Psoas muscle (tissue), 8 donors: Measurements from ENCODE around the gene MPPED1. TPM values are rescaled to one million over a fixed set of nuclear protein-coding genes. Genes with fewer than 3 reads are reported as not detected.

Source experiments
- ATAC-seq, 4 donors: fragments of 200-7000 bp; cut with Tn5 transposase; one replicate each; pipeline ENCODE4 v1.9.1; 2020; ENCODE audit warnings: moderate library complexity in 3 of 4, mild to moderate bottlenecking in 2 of 4
- DNase-seq, 2 donors: peaks; one replicate each; pipeline ENCODE4 v3.0.0-alpha.2; 2020
- H3K27ac ChIP-seq: fragments of 200-600 bp; one replicate; pipeline ENCODE4 v1.8.0; 2022
- H3K27me3 ChIP-seq, 3 donors: fragments of 200-600 bp in 1 of 3; one replicate each; pipeline versions ENCODE4 v1.6.1 to v1.8.0; 2013 to 2022; ENCODE audit warnings: low read length in 2 of 3, mild to moderate bottlenecking in 2 of 3, moderate library complexity in 1 of 3; ENCODE audit not compliant: insufficient read depth in 3 of 3
- H3K36me3 ChIP-seq, 2 donors: fragments of 200-600 bp in 1 of 2; one replicate each; pipeline versions ENCODE4 v1.6.1 to v1.8.0; 2013 to 2022; ENCODE audit warnings: low read depth in 1 of 2, mild to moderate bottlenecking in 1 of 2, moderate library complexity in 1 of 2; ENCODE audit not compliant: insufficient read depth in 1 of 2
- H3K4me1 ChIP-seq: fragments of 200-600 bp; one replicate; pipeline ENCODE4 v1.8.0; 2022
- H3K4me3 ChIP-seq: fragments of 200-600 bp; one replicate; pipeline ENCODE4 v1.8.0; 2022; ENCODE audit warnings: mild to moderate bottlenecking
- H3K9me3 ChIP-seq: fragments of 200-600 bp; one replicate; pipeline ENCODE4 v1.8.0; 2022
- CTCF ChIP-seq: fragments of 200-600 bp; IDR thresholded peaks from one replicate; pipeline ENCODE4 v1.8.0; 2022; ENCODE audit warnings: antibody characterized with exemption
- WGBS, 3 donors: extraction: QIAGEN DNeasy Blood & Tissue Kit; methylation state at CpG; one replicate each; pipeline versions ENCODE4 v1.1.6 to v1.1.7; 2013; 5-methylcytosine and 5-hydroxymethylcytosine counted together
- intact Hi-C, 2 donors: fragments of 100-400 bp; cut with DNase I; formaldehyde crosslinking; loops; one replicate each; pipeline versions ENCODE4 v1.11.0 to v1.14.2; 2022
- polyA plus RNA-seq, 3 donors: library from polyadenylated mRNA; stranded (reverse); fragments of 200-250 nt; gene quantifications; one replicate each; pipeline ENCODE4 v1.2.3, GENCODE V29; 2013
- total RNA-seq, 4 donors: library from RNA; stranded (reverse); fragmentation: NEBNext Ultra II Directional in 2 of 4; extraction: Animal tissue kit (Norgen Biotek cat#: 25700) in 2 of 4; gene quantifications; one replicate each; pipeline versions ENCODE4 v1.2.1 to v1.2.4, GENCODE V29; 2021 to 2023
- donor health status: healthy with polysubstance abuse.
- donor health status: DM: no; HTN: no; CAD: no; lungs with moderate emphysema.
- donor health status: Bipolar disorder and iron deficiency.
- donor health status: healthy.
- donor health status: DM: yes; HTN: yes; CAD: no.
- donor health status: DM: no; HTN: no; CAD: no.
- donor health status: DM: no; HTN: no; CAD: no.
- donor health status: DM: yes; HTN: yes; CAD: no.

The MPPED1 gene
- total and polyA plus RNA-seq, 7 donors: 0.04 to 0.10 TPM; not detected in 5

- Histone ChIP-seq H3K4me3 (no peak overlapping the region), H3K4me1 (no peaks in the 10 kb centered on the region), H3K27me3 (peaks cover 0 to 12% (median 0%) of the 10 kb centered on the region in 3 donors), H3K9me3 (no peaks in the 10 kb centered on the region), H3K36me3 (no peaks in the 10 kb centered on the region), H3K27ac (no peak overlapping the region)
- intact Hi-C loops: no loop called here
- DNase-seq (no peak), ATAC-seq (no peak)
- TF ChIP-seq CTCF: no peak
- 57 to 66% (median 58%) methylated on average over 16 of the region's 16 CpGs for WGBS, 3 donors
These were observed 37.5 kb downstream of the MPPED1 start for GRCh38 chr22:43449205-43449830.

GRCh38 chr22:43449831-43450225, 38.0 kb downstream of the MPPED1 start:
- no peak overlapping the region for H3K4me3 ChIP-seq
- H3K27me3 ChIP-seq: peaks cover 0 to 17% (median 0%) of the 10 kb centered on the region in 3 donors
- ATAC-seq (no peak), DNase-seq (no peak)
- 76 to 87% (median 85%) methylated on average over 11 of the region's 11 CpGs for WGBS, 3 donors
- H3K9me3 ChIP-seq: no peaks in the 10 kb centered on the region
- H3K4me1 ChIP-seq: no peaks in the 10 kb centered on the region
- no peaks in the 10 kb centered on the region for H3K36me3 ChIP-seq
- no peak for TF ChIP-seq CTCF
- H3K27ac ChIP-seq: no peak overlapping the region
- intact Hi-C loops: no loop called here

- 57 to 60% (median 60%) methylated on average over 18 of the region's 18 CpGs for WGBS, 3 donors
- no peak for DNase-seq
- H3K36me3 ChIP-seq: no peaks in the 10 kb centered on the region
- no peak for TF ChIP-seq CTCF
- H3K4me3 ChIP-seq: no peak overlapping the region
- no peaks in the 10 kb centered on the region for H3K9me3 ChIP-seq
- H3K4me1 ChIP-seq: no peaks in the 10 kb centered on the region
- intact Hi-C loops: no loop called here
- ATAC-seq: no peak
- peaks cover 0 to 18% (median 2%) of the 10 kb centered on the region in 3 donors for H3K27me3 ChIP-seq
- H3K27ac ChIP-seq: no peak overlapping the region
These were observed 39.7 kb downstream of the MPPED1 start for GRCh38 chr22:43451371-43452050.

GRCh38 chr22:43455846-43456245, 44.0 kb downstream of the MPPED1 start:
- Histone ChIP-seq H3K27me3 (peaks cover 0 to 14% (median 8%) of the 10 kb centered on the region in 3 donors), H3K4me1 (no peaks in the 10 kb centered on the region), H3K36me3 (no peaks in the 10 kb centered on the region), H3K27ac (no peak overlapping the region), H3K9me3 (no peaks in the 10 kb centered on the region), H3K4me3 (no peak overlapping the region)
- 9 to 17% (median 12%) methylated on average over 2 of the region's 2 CpGs for WGBS, 3 donors
- TF ChIP-seq CTCF: no peak
- ATAC-seq: no peak
- no peak for DNase-seq
- intact Hi-C loops: no loop called here
